Left lobe of liver (tissue), 2 donors: ENCODE measurements around the gene NFAM1. TPM values are rescaled to one million over a fixed set of nuclear protein-coding genes. Genes with fewer than 3 reads are reported as not detected.

Source experiments
- ATAC-seq: fragments of 200-7000 bp; cut with Tn5 transposase; one replicate; pipeline ENCODE4 v1.9.1; 2020; ENCODE audit warnings: mild to moderate bottlenecking, moderate library complexity
- DNase-seq: peaks from one replicate; pipeline ENCODE4 v3.0.0-alpha.2; 2020; ENCODE audit warnings: low spot score
- total RNA-seq: library from RNA; stranded (reverse); gene quantifications from one replicate; pipeline ENCODE4 v1.2.1, GENCODE V29; 2021
- donor health status: DM: no; HTN: no; CAD: no; lungs with moderate emphysema.
- donor health status: DM: no; HTN: yes; CAD: no.

The NFAM1 gene
- total RNA-seq, 1 donor from 2014 or later = 2.8 TPM

GRCh38 chr22:42416671-42417230 is 15.5 kb downstream of the NFAM1 start:
- no peak for ATAC-seq
- no peak for DNase-seq

GRCh38 chr22:42414565-42415303 is 17.5 kb downstream of the NFAM1 start:
- DNase-seq = no peak
- ATAC-seq = no peak

- no peak for ATAC-seq
- DNase-seq = no peak
Observed at GRCh38 chr22:42414021-42414420, 18.2 kb downstream of the NFAM1 start.

GRCh38 chr22:42412744-42413333 is 19.4 kb downstream of the NFAM1 start:
- DNase-seq (no peak), ATAC-seq (no peak)

- DNase-seq (no peak), ATAC-seq (no peak)
Observed at GRCh38 chr22:42410708-42411107, 21.5 kb downstream of the NFAM1 start.

- no peak for ATAC-seq
- DNase-seq = no peak
Observed at GRCh38 chr22:42408810-42409529, 23.2 kb downstream of the NFAM1 start.

- ATAC-seq = no peak
- no peak for DNase-seq
Observed at GRCh38 chr22:42408276-42408675, 23.9 kb downstream of the NFAM1 start.

- no peak for ATAC-seq
- no peak for DNase-seq
Observed at GRCh38 chr22:42404266-42404665, 27.9 kb downstream of the NFAM1 start.

- no peak for DNase-seq
- no peak for ATAC-seq
Observed at GRCh38 chr22:42401535-42402334, 30.5 kb downstream of the NFAM1 start.

- ATAC-seq = no peak
- no peak for DNase-seq
Observed at GRCh38 chr22:42400811-42401534, 31.2 kb downstream of the NFAM1 start.

- no peak for ATAC-seq
- DNase-seq = no peak
Observed at GRCh38 chr22:42399315-42400271, 32.6 kb downstream of the NFAM1 start.

GRCh38 chr22:42397332-42398249 is 34.6 kb downstream of the NFAM1 start:
- DNase-seq = no peak

GRCh38 chr22:42396621-42397331 is 35.4 kb downstream of the NFAM1 start:
- DNase-seq = no peak
- no peak for ATAC-seq

More at GRCh38 chr22:42397332-42398249, 34.6 kb downstream of the NFAM1 start:
- ATAC-seq = peak; percentile 48

GRCh38 chr22:42389143-42389542 is 43.1 kb downstream of the NFAM1 start:
- ATAC-seq = no peak
- no peak for DNase-seq

- DNase-seq (no peak), ATAC-seq (no peak)
Observed at GRCh38 chr22:42388130-42388797, 43.9 kb downstream of the NFAM1 start.

- ATAC-seq (no peak), DNase-seq (no peak)
Observed at GRCh38 chr22:42387631-42388030, 44.6 kb downstream of the NFAM1 start.

GRCh38 chr22:42385696-42386095 is 46.5 kb downstream of the NFAM1 start:
- ATAC-seq = no peak
- no peak for DNase-seq
